ENCODE measurements around the gene MARK4. TPM values are rescaled to one million over a fixed set of nuclear protein-coding genes. Genes with fewer than 3 reads are reported as not detected.

MARK4 gene
- total RNA-seq, 1 experiment from 2014 or later, result 58.5 TPM

GRCh38 chr19:45349126-45349415, 98.0 kb downstream of the MARK4 start:
- H3K4me1 Mint-ChIP-seq, result 0 out of 2 replicates have a peak, but pooled peaks cover 3% of the 10 kb centered on the region
- H3K36me3 Mint-ChIP-seq, result peaks cover 24% of the 10 kb centered on the region
- ChIA-PET CTCF (interaction anchor here (1.1 kb wide), 1 partner anchor 223 kb away, joined by 3 read pairs; no protein-coding TSS in a partner anchor), POLR2A (no interaction called here)
- H3K27ac Mint-ChIP-seq, result no peak overlapping the region
- no peaks in the 10 kb centered on the region for H3K27me3 Mint-ChIP-seq (ENCODE audit: low read depth)
- no peak for DNase-seq (ENCODE audit: low spot score)
- H3K9me3 Mint-ChIP-seq, result no peaks in the 10 kb centered on the region
- ATAC-seq, result no peak
- TF ChIP-seq ATF3 (CRISPR knock-in tag; conservative IDR thresholded peaks at IDR 0.05) (no peak), CREB1 (CRISPR knock-in tag; IDR thresholded peaks at IDR 0.05) (no peak), FOXP1 (CRISPR knock-in tag; IDR thresholded peaks at IDR 0.05; ENCODE audit: borderline replicate concordance) (no peak), RORB (CRISPR knock-in tag; IDR thresholded peaks at IDR 0.05) (no peak), IRF1 (CRISPR knock-in tag; IDR thresholded peaks at IDR 0.05) (no peak), E2F5 (CRISPR knock-in tag; IDR thresholded peaks at IDR 0.05) (no peak), KAT7 (CRISPR knock-in tag; IDR thresholded peaks at IDR 0.05; ENCODE audit: borderline replicate concordance) (no peak), ZNF396 (CRISPR knock-in tag; IDR thresholded peaks at IDR 0.05; ENCODE audit: borderline replicate concordance) (no peak), CBFB (CRISPR knock-in tag; IDR thresholded peaks at IDR 0.05; ENCODE audit: low read depth) (no peak), JAZF1 (CRISPR knock-in tag; IDR thresholded peaks at IDR 0.05) (no peak), ELF4 (CRISPR knock-in tag; IDR thresholded peaks at IDR 0.05; ENCODE audit: low read depth) (no peak), ETV6 (CRISPR knock-in tag; IDR thresholded peaks at IDR 0.05) (no peak), ARID4B (CRISPR knock-in tag; IDR thresholded peaks at IDR 0.05; ENCODE audit: borderline replicate concordance) (no peak)
- H3K4me3 Mint-ChIP-seq, result no peak overlapping the region

- Mint-ChIP-seq H3K4me3 (no peak overlapping the region), H3K9me3 (no peaks in the 10 kb centered on the region), H3K4me1 (0 out of 2 replicates have a peak, but pooled peaks cover 3% of the 10 kb centered on the region), H3K27ac (no peak overlapping the region), H3K36me3 (peaks cover 28% of the 10 kb centered on the region), H3K27me3 (ENCODE audit: low read depth) (no peaks in the 10 kb centered on the region)
- ChIA-PET CTCF (interaction anchor here (0.7 to 1.1 kb wide), 3 partner anchors 18 to 223 kb away, joined by 3 read pairs; partner anchors contain the start of genes BLOC1S3 and TRAPPC6A), POLR2A (interaction anchor here (0.7 kb wide), 1 partner anchor 16 kb away, joined by 3 read pairs; no protein-coding TSS in a partner anchor)
- DNase-seq (ENCODE audit: low spot score), result no peak
- TF ChIP-seq FOXJ3 (CRISPR knock-in tag; IDR thresholded peaks at IDR 0.05; ENCODE audit: borderline replicate concordance) (no peak), ZNF121 (CRISPR knock-in tag; IDR thresholded peaks at IDR 0.05) (no peak), ZNF138 (CRISPR knock-in tag; conservative IDR thresholded peaks at IDR 0.05) (no peak), CBFB (CRISPR knock-in tag; IDR thresholded peaks at IDR 0.05; ENCODE audit: low read depth) (no peak), IRF2 (CRISPR knock-in tag; IDR thresholded peaks at IDR 0.05; ENCODE audit: borderline replicate concordance, low read depth) (no peak), TCF7 (CRISPR knock-in tag; IDR thresholded peaks at IDR 0.05; ENCODE audit: low read depth) (no peak), ZNF671 (CRISPR knock-in tag; IDR thresholded peaks at IDR 0.05) (no peak), AFF4 (CRISPR knock-in tag; IDR thresholded peaks at IDR 0.05; ENCODE audit: borderline replicate concordance) (no peak)
- no peak for ATAC-seq
These were observed 98.4 kb downstream of the MARK4 start for GRCh38 chr19:45349430-45349941.
